Right ventricle myocardium superior (tissue), 1 donor: ENCODE results near the gene TGM6. TPM values are rescaled to one million over a fixed set of nuclear protein-coding genes. Genes with fewer than 3 reads are reported as not detected.

ENCODE experiments used
- ATAC-seq: fragments of 200-7000 bp; cut with Tn5 transposase; one replicate; pipeline ENCODE4 v1.9.1; 2020; ENCODE audit warnings: mild to moderate bottlenecking; ENCODE audit not compliant: poor library complexity
- DNase-seq: peaks from one replicate; pipeline ENCODE4 v3.0.0-alpha.2; 2020
- intact Hi-C: fragments of 100-400 bp; cut with DNase I; formaldehyde crosslinking; loops from one replicate; pipeline ENCODE4 v1.11.2; 2022
- long read RNA-seq: library from polyadenylated mRNA; unstranded; transcript quantifications from one replicate; pipeline ENCODE4 v2.0.0, GENCODE V29; 2021
- total RNA-seq: library from RNA; stranded (reverse); fragmentation: NEBNext Ultra II Directional; extraction: Animal tissue kit (Norgen Biotek cat#: 25700); gene quantifications from one replicate; pipeline ENCODE4 v1.2.1, GENCODE V29; 2021
- donor health status: DM: no; HTN: yes; CAD: no; lungs with severe emphysema.

TGM6 gene
- total RNA-seq: not detected
- long read RNA-seq: 0 reads

DNA sequence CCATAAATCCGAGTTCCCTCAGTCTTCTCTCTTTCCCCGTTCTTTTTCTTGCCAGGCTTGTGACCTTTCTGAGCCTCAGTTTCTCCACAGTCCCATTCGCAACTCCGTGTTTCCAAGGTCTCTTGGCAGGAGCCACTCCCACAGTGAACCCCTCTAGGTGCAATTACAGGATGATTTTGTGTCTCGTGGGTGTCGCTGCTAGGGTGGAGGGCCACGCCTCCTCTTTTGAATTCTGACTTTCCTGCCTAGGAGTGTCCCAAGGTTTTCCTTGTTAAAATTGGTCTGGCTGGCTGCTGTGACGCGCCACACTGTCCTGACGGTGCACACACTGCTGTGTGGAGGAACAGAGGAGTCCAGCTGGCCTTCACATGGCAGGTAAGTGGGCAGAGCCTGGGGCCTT lies at the start of gene TGM6:
Gene TGM6 (plus strand): TSS at position 301 of the 400 bp plus-strand sequence. CDS start 68 bp downstream, at position 369.
- DNase-seq (no peak), ATAC-seq (no peak)
- intact Hi-C loops: no loop called here

DNA sequence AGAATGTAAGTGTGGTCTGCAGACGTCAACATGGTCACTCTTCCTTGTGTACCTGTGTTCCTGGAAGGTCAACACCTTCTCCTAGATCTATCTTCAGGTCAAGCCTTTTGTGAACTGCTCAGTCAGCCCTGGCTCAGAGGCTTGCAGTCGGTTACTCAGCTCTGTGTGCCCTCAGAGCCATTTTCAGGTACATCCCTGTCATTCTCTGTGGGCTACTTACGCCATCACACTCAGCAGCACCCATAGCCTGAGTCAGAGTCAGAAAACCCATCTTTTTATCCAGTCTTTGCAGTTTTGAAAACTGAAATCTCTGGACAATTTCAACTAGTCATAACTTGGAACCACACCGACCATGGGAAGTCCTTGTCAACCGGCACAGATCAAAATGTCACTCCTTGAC lies 49.6 kb upstream of the TGM6 start:
- no peak for ATAC-seq
- DNase-seq: no peak
- intact Hi-C loops: no loop called here

DNA sequence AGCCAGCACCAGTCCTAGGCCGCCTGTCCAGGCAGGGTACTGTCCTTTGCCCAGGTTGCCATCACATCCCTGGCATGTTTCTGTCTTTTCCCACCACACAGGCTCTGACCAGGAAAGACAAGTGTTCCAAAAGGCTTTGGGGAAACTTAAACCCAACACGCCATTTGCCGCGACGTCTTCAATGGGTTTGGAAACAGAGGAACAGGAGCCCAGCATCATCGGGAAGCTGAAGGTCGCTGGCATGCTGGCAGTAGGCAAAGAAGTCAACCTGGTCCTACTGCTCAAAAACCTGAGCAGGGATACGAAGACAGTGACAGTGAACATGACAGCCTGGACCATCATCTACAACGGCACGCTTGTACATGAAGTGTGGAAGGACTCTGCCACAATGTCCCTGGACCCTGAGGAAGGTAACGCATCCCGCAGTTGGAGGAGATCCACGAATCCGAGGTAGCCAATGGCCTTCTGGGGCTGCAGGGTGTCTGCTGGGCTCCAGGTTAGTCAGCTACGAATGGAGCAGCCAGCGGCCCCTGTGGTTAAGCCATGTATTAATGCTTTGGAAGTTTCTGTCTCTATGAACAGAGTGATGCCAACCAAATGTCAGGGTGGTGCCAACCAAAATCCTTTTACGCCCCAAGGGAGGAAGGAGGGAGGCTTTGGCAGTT lies 48.7 kb upstream of the TGM6 start:
- intact Hi-C loops: no loop called here
- DNase-seq: no peak
- ATAC-seq: no peak

DNA sequence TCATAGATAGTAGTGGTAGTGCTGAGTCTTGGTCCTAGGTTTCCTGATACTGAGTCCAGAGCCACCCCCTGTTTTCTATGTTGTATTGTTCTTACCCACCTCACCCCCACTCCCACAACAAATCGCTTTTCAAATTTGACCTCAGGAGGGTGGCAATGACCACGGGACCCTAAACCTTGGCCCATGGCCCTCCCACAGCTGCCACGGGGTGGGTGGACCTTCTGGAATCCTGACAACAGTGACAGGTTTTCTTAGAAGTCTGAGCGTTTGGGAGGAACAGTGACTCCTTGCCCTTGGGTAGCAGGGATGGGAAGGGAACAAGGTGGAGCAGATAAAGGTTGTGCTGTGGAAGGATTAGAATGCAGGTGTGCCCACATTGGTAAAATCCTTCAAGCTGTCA lies 48.0 kb upstream of the TGM6 start:
- intact Hi-C loops: no loop called here
- DNase-seq: no peak
- no peak for ATAC-seq

DNA sequence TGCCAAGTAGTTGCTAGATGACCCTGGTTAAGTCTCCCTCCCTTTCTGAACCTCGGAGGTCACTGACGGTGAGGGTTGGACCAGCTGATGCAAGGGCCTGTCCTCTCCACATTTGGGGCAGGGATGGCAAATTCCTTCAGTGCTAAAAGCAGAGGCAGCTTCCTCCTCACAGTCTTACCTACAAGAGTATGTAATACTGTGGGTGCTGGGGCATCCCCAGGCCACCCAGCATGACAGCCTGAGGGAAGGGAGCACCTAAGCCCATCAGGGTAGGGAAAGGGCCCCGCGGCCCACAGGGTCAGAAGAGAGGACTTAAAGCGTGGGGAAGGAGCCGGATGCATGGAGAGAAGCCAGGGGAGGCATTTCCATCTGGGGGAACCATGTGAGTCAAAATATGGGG lies 46.9 kb upstream of the TGM6 start:
- DNase-seq (no peak), ATAC-seq (no peak)
- intact Hi-C loops: no loop called here

DNA sequence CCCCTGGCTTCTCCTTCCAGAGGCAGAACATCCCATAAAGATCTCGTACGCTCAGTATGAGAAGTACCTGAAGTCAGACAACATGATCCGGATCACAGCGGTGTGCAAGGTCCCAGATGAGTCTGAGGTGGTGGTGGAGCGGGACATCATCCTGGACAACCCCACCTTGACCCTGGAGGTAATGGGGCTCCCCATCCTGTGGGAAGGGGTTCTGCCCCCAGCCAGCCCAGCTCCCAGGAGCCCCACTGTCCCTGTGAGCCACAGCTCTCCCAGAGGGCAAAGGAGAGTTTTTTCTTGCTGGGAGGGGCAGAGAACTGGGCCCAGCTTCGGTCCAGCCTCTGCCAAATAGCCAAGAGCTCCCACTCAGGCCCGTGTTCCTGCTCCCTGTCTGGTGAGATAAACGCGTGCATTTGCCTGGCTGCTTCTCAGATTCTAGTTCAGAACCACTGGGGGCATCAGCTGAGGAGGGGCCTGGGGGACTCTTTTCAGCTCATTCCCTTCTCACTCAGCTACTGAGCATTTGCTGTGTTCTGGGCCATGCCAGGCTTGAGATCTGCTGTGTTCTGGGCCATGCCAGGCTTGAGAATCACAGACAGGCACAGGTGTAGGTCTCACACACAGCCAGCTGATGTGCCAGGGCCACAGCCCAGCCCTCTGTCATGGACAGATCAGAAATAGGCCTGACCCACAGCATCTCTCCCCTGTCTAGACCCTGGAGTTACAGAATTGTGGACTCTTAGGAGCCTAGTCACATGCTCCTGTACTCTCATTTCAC lies 45.4 kb upstream of the TGM6 start:
- no peak for DNase-seq
- intact Hi-C loops: no loop called here
- ATAC-seq: no peak

DNA sequence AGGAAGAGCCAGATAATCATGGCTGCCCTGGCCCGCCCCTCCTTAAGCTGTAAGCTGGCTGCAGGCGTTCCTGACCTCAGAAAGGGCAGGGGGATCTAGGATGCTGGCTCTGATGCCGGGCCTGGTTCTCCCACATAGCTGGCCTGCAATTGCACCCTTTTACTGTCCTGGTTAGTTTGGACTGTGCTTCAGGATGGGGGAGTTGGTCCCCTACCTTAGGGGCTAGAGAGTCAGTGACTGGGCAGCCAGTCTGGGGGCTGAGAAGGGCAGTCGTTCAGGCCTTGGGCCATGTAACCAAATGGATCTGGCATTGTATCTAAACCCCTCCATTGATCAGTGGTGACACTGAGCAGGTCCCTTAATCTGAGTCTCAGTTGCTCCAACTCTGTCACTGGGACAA lies 44.2 kb upstream of the TGM6 start:
- no peak for DNase-seq
- intact Hi-C loops: no loop called here

DNA sequence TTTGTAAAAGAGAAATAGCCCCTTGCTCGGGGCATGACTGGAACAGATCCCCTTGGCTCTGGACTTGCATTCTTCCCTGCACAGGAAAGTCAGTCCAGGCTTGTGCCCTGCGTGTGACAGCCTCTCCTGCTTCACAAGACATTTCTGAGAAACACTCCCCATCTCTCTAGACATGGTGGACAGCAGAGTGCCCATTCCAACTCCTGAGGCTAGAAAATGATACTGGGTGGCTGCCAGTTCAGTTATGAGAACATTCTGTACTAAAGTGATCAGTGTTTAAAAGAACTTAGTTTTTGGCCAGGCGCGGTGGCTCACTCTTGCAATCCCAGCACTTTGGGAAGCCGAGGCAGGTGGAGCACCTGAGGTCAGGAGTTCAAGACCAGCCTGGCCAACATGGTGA lies 43.6 kb upstream of the TGM6 start:
- intact Hi-C loops: no loop called here
- no peak for ATAC-seq

More for the DNA sequence above, 44.2 kb upstream of the TGM6 start:
- ATAC-seq: no peak

DNA sequence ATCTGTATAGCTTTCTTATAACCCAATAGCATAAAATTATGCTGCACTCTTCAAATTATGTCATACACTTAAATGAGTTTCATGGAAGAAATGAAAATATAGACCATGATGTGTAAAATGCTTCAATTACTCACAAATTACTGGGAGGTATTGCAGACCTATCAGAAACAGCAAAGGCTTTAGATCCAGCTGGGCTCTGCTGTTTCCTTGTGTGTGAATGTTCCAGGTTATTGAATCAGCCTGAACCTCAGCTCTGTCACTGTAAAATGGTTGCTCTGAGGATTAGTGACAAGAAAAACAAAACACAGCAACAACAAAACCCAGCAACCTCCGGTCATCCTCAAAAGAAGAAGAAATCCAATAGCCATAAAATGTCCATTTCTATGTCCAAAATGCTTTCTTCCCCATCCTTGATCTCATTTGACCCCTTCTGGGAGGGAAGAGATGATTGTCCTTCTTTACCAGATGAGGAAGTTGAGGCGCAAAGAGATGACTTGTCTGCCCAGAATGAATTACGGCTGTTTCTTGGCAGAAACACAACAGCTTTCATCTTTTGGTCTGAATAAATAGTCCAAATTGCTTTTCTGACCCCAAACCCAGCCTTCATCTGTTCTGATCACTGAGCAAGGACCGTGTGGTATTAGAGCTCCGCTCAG lies 42.2 kb upstream of the TGM6 start:
- DNase-seq (no peak), ATAC-seq (no peak)
- intact Hi-C loops: no loop called here

More for the DNA sequence above, 43.6 kb upstream of the TGM6 start:
- no peak for DNase-seq

DNA sequence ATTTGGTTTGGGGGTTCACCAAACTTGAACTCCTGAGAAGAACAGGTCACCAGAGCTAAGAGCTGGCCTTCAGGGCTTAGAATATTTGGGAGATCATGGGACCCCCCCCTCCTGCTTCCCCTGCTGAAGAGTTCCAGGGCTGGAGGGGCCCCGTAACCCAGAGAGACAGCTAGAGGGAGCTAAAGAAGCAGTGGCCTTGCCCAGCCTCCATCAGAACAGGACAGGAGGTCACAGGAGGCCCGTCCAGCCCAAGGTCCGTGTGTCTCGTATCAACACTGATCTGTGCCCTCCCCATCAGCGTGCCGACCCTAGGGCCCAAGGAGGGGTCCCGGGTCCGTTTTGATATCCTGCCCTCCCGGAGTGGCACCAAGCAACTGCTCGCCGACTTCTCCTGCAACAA lies 40.6 kb upstream of the TGM6 start:
- intact Hi-C loops: no loop called here
- DNase-seq (no peak), ATAC-seq (no peak)

DNA sequence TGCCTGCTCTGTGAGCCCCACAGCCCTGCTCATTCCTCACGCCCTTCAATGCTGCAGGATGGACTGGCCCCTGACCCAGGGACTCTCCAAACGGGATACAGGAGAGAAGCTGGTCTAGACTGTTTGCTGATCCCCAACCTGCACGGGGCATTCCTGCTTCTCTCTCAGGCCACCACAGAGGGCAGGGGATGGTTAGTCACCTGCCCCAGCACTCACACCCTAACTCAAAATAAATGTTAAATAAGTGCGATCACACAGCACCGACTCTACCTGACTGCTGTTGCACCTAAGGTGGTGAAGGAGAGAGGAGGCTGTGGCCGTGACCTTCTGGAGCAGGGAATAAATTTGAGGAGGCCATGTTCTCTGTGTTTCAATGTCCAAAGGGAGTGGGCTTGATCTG lies 39.9 kb upstream of the TGM6 start:
- no peak for DNase-seq
- intact Hi-C loops: no loop called here
- ATAC-seq: no peak

DNA sequence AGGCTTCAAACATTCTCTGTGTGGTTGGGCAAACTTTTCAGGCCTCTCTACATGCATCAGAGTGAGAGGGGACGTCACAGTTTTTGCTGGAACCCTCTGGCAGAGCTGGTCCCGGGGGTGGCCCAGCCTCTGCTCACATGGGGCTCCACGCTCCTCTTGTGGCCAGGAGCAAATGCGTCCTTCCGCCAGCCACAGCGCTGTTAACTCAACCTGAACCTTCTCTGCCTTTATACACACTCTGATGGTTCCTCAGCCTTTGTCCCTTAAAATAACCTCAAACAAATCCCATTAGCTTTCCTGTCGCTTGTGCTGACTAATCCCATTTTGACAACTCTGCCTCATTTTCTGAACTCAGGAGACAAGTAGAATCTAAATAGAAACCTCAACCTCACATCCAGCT lies 39.4 kb upstream of the TGM6 start:
- intact Hi-C loops: no loop called here
- no peak for ATAC-seq

DNA sequence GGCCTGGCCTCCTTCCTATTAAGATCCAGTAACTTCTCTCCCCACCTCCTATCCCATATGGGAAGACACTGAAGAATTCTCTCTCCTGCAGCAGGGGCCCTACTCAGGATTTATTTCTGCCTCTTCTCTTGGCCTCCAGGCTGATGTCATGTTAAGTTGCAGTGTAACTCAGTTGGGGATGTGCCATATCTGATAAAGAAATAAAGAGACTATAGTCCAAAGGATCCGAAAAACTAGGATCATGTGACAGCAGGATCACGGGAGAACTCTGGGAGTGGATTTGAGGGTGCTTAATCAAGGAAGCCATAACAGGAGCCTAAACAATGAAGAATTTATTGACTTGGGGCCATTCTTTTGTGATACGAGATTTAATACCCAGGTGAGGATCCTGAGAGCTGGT lies 38.5 kb upstream of the TGM6 start:
- DNase-seq: no peak
- ATAC-seq: no peak
- intact Hi-C loops: no loop called here

More for the DNA sequence above, 39.4 kb upstream of the TGM6 start:
- DNase-seq: no peak

DNA sequence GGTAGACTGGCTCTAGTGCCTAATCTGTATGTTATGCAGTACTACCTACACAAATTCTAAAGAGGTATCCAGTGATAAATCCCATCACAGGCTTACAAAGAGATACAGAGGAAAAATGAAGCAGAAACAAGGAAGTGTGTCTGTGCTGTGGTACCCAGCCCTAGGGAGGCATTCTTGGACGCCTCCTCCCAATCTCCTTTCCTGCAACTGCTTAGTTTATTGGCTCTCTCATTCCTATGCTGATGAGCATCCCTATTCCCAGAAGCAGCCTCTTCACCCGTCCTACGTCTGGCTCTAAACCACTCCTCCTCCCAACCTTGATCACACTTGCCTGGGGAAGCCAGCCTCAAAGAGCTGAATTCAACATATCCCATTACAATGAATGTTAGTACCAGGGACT lies 34.5 kb upstream of the TGM6 start:
- DNase-seq: no peak
- ATAC-seq: no peak
- intact Hi-C loops: no loop called here

DNA sequence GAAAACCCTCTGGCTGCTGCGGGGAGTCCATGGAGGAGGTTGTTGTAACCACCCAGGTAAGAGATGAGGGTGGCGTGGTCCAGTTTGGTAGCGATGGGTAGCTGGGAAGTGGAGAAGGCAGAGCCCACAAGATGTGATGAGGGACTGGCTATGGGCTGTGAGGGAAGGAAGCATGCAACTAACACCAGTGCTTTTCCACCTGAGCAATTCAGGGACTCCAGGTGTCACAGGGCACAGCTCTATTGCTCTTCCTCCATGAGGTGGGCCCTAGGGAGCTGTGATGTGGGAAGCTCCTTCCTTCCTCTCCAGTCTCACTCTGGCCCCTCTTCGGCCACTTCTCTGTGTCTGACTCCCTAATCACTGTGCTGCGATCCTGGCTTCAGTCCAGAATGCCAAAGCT lies 32.4 kb upstream of the TGM6 start:
- DNase-seq: no peak
- intact Hi-C loops: no loop called here
- no peak for ATAC-seq

DNA sequence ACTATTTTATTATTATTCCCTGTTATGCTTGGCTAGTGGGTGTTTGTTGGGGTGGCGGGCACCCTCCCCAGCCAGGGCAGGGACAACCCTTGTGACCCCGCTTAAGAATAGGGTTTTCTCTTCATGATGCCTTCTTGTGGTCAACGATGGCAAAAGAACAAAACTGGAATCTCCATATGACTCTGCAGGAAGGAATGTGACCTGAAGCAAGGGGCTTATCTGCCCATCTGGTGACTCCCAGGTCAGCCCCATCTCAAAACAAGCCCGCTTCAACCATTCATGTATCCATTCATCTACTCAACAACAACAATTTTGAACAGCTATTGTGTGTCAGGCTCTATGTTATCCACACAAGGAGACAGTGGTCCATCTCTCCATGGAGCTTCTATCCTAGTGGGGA lies 30.9 kb upstream of the TGM6 start:
- no peak for ATAC-seq
- intact Hi-C loops: no loop called here

DNA sequence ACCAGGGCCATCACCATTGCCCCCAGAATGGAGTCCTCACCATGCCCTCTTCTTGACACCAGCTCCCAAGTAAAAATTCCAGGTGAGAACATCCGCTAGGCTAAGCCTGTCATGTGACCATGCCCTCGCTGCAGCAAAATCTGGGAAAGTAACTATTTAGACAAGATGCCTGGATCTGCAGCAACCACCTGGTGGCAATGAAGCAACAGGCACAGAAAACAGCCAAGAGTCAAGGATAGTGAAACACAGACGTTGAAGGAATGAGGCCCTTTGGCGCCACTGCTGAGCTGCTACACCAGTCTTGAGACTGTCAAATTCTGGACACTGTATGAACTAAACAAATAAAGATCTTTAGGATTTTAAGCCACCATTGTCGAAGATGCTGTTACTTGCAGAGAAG lies 30.1 kb upstream of the TGM6 start:
- intact Hi-C loops: no loop called here
- ATAC-seq (no peak), DNase-seq (no peak)

More for the DNA sequence above, 30.9 kb upstream of the TGM6 start:
- no peak for DNase-seq

DNA sequence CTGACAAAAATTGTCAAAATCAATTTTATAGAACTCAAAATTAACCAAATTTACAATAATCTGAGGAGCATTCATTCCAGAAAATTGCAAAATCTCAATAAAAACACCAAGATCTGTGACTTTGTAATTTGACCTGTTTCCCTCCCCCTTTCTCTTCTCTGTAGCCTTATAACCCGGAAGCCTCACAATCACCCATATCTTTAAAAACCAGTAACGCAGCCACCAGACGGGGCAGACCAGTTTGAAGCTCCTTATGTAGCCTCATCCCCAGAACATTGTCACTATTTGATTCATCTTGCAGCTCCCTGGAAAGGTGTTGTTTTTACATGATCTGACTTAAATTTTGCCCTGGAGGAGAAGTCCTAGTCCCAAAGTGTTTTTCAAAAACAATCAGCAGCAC lies 27.5 kb upstream of the TGM6 start:
- ATAC-seq (no peak), DNase-seq (no peak)
- intact Hi-C loops: no loop called here

DNA sequence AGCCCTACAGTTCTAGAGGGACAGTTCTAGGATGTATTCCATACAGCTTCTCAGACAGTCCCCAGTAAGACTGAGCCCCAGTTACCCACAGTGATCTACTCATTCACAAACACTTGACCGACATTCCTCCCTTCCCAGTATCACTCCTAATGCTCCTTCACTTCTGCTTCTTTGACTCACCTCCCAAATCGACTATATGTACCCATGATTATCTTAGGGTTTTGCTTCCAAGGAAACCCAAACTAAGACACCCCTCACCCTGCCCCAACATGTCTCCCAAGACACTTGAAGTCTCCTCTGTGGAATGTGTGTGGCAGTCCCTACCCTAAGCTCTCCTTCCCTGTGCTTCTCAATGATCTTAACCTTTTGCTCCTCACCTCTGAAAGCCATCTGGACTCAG lies 23.6 kb upstream of the TGM6 start:
- ATAC-seq (no peak), DNase-seq (no peak)
- intact Hi-C loops: no loop called here

DNA sequence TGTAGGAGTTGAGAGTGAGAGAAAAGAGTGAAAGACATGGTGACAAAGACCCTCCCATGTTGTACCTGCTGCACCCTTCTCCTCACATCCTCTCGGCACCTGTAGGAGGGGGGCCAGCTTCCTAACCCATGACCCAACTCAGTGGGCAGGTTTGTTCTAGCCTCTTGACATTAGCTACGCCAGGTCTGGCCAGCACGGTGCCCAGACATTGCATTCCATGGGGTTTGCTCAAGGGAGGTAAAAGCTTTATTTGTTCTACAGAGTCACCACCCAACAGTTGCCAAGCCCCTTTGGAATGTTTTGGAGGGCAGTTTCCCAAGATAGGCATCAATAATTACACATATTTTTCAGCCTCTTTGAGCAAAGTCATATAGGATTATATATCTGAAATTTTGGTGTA lies 22.7 kb upstream of the TGM6 start:
- DNase-seq (no peak), ATAC-seq (no peak)
- intact Hi-C loops: no loop called here
